Astrocyte (in vitro differentiated cells and primary cell): Measurements from ENCODE around the gene SLC47A1.

ENCODE experiments used
- CTCF ChIP-seq: IDR thresholded peaks from 2 replicates; pipeline ENCODE4 v1.5.1; 2011; ENCODE audit warnings: low read depth, mild to moderate bottlenecking, inconsistent platforms, low read length, moderate library complexity; ENCODE audit not compliant: insufficient read depth
- EZH2 ChIP-seq: IDR thresholded peaks from 2 replicates; pipeline ENCODE4 v1.6.1; 2012; ENCODE audit warnings: mild to moderate bottlenecking, low read length, inconsistent platforms; ENCODE audit not compliant: insufficient read depth

DNA sequence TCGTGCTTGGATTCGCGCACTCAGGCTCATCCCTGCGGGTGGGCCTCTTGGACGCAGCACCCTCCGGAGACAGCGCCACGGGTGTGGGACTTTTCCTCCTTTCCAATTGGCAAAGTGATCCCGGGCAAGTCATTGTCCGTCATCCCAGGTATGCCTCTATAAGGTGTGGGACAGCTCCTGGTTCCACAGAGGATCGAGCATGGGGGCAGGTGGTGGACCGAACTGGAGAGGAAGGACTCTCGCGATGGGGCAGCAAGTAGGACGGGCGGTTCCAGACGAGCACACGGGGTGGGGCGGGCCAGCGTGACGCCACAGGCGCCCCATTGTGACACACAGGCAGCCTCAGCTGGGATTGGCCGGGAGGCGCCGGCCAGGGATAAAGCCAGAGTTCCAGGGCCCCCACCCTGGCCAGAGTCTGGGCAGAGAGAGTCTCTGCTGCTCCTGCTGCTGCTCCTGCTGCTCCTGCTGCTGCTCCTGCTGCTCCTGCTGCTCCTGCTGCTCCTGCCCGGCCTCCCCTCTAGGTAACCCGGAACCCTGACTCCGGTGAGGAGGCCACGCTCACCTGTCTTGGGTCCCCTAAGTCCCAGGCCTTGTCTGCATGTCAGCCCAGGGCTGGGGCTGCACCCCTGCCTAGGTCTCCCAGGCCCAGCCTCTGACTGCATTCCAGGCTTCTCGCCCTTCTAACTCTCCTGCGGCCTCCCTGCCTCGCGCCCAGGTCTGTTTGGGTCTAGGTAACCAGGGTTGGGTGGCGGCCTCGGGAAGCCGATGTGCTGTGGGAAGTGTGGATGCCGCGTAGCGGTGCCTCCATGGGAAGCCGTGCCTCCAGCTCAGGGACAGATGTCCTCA is 38.5 kb upstream of the SLC47A1 start:
- TF ChIP-seq CTCF (no peak), EZH2 (no peak)
